ENCODE measurements around the gene CFAP251.
A peak's percentile ranks its signal among the peaks of the same experiment; 100 is the strongest.

The CFAP251 gene

GRCh38 chr12:121934309-121934664, 15.9 kb downstream of the CFAP251 start:
- H3K4me3 ChIP-seq (ENCODE audit: low read depth, low read length) = no peak overlapping the region
- no peak for DNase-seq (ENCODE audit: low read depth)
- TF ChIP-seq, protein P1, sequence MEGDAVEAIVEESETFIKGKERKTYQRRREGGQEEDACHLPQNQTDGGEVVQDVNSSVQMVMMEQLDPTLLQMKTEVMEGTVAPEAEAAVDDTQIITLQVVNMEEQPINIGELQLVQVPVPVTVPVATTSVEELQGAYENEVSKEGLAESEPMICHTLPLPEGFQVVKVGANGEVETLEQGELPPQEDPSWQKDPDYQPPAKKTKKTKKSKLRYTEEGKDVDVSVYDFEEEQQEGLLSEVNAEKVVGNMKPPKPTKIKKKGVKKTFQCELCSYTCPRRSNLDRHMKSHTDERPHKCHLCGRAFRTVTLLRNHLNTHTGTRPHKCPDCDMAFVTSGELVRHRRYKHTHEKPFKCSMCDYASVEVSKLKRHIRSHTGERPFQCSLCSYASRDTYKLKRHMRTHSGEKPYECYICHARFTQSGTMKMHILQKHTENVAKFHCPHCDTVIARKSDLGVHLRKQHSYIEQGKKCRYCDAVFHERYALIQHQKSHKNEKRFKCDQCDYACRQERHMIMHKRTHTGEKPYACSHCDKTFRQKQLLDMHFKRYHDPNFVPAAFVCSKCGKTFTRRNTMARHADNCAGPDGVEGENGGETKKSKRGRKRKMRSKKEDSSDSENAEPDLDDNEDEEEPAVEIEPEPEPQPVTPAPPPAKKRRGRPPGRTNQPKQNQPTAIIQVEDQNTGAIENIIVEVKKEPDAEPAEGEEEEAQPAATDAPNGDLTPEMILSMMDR (conservative IDR thresholded peaks at IDR 0.05; ENCODE audit: low read depth, low read length) = no peak

GRCh38 chr12:121937654-121938053, 19.3 kb downstream of the CFAP251 start:
- no peak for DNase-seq (ENCODE audit: low read depth)
- H3K4me3 ChIP-seq (ENCODE audit: low read depth, low read length) = no peak overlapping the region
- TF ChIP-seq, protein P1 (conservative IDR thresholded peaks at IDR 0.05; ENCODE audit: low read depth, low read length) = no peak

GRCh38 chr12:121939186-121939585, 20.8 kb downstream of the CFAP251 start:
- no peak for DNase-seq (ENCODE audit: low read depth)
- no peak overlapping the region for H3K4me3 ChIP-seq (ENCODE audit: low read depth, low read length)
- TF ChIP-seq, protein P1 (conservative IDR thresholded peaks at IDR 0.05; ENCODE audit: low read depth, low read length) = no peak

- TF ChIP-seq, protein P1 (conservative IDR thresholded peaks at IDR 0.05; ENCODE audit: low read depth, low read length) = no peak
- no peak overlapping the region for H3K4me3 ChIP-seq (ENCODE audit: low read depth, low read length)
- DNase-seq (ENCODE audit: low read depth) = no peak
Observed at GRCh38 chr12:121939992-121940766, 21.8 kb downstream of the CFAP251 start.

GRCh38 chr12:121942145-121942718, 23.8 kb downstream of the CFAP251 start:
- DNase-seq (ENCODE audit: low read depth) = peak; percentile 60
- H3K4me3 ChIP-seq (ENCODE audit: low read depth, low read length) = no peak overlapping the region
- TF ChIP-seq, protein P1 (conservative IDR thresholded peaks at IDR 0.05; ENCODE audit: low read depth, low read length) = no peak

DNA sequence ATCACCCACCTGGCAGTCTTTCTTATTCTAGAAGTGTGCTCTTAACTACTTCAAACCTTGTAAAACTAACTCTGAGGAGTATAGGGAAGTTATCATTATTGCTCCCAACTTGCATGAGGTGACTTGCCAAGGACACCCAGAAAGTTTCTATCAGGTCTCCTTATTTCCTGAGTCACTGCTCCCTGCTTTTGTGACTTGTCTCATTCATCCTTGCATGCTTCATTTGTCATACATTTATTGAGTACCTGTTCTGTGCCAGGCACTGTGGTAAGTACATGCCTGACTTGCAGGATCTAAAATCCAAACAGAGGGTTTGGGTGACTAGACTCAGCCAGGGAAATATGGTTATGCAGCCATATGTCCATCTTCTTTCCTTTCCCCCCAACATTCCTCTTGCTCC, 25.5 kb downstream of the CFAP251 start:
- no peak overlapping the region for H3K4me3 ChIP-seq (ENCODE audit: low read depth, low read length)
- no peak for DNase-seq (ENCODE audit: low read depth)
- TF ChIP-seq, protein P1 (conservative IDR thresholded peaks at IDR 0.05; ENCODE audit: low read depth, low read length) = no peak
